ENCODE data around the gene GPR150.
"Not testable (repeated sequence)": the region's sequence is repeated elsewhere in the genome, so short reads cannot be mapped to it uniquely, and the experiment has no call there.

GPR150 gene

DNA sequence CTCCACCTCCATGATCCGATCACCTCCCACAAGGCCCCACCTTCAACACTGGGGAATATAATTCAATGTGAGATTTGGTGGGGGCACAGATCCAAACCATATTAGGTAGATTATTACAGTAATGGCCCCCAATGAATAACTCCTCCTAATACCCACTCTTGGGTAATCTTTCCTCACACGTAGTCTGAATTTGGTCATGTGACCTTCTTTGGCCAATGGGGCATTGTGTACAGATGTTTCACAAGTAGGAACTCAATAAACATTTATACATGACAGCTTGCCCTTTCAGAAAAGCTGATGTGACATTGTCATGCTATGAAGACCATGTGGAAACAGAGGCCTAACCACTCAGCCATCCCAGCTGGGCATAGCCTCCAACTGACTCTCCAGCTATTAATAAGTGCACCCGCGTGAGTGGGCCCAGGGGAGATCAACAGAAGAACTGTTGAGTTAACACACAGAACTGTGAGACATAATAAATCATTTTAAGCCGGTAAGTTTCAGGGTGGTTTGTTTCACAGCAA is 10.6 kb downstream of the GPR150 start:
- TF ChIP-seq, protein P1, sequence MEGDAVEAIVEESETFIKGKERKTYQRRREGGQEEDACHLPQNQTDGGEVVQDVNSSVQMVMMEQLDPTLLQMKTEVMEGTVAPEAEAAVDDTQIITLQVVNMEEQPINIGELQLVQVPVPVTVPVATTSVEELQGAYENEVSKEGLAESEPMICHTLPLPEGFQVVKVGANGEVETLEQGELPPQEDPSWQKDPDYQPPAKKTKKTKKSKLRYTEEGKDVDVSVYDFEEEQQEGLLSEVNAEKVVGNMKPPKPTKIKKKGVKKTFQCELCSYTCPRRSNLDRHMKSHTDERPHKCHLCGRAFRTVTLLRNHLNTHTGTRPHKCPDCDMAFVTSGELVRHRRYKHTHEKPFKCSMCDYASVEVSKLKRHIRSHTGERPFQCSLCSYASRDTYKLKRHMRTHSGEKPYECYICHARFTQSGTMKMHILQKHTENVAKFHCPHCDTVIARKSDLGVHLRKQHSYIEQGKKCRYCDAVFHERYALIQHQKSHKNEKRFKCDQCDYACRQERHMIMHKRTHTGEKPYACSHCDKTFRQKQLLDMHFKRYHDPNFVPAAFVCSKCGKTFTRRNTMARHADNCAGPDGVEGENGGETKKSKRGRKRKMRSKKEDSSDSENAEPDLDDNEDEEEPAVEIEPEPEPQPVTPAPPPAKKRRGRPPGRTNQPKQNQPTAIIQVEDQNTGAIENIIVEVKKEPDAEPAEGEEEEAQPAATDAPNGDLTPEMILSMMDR (IDR thresholded peaks at IDR 0.05; ENCODE audit: low read depth, low read length) = no peak

GRCh38 chr5:95631255-95631958 is 11.5 kb downstream of the GPR150 start:
- H3K4me3 ChIP-seq (ENCODE audit: low read depth, low read length) = no peak overlapping the region
- TF ChIP-seq, protein P1 (IDR thresholded peaks at IDR 0.05; ENCODE audit: low read depth, low read length) = no peak

More for the DNA sequence above, 10.6 kb downstream of the GPR150 start:
- no peak overlapping the region for H3K4me3 ChIP-seq (ENCODE audit: low read depth, low read length)

DNA sequence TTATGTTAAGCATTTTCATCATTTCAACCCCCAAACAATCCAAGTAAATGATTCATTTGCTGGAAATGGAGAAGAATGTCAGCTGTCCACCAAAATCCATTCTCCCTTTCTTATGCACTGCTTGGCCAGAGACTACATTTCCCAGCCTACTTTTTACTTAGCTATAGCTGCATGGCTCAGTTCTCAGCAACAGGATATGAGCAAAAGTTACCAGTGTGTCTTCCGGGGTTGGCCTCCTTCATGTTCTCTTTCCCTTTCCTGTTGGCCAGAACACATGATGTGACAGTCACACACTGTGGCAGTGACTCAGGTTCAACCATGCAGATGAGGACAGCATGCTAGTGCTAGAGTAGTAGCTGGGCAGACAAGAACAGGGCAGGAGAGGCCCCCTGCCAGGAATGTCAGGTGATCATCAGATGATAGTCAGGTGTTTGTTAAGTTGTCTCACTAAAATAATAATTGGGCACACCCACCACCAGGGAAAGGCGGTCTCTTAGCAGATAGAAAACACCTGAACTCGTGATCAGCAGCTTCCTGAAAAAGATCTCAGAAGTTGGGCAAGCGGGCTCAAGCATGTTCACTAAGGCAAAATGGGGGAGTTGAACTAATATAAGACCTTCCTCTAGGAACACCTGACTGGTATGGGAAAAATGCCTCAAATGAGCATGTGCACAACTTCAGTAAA is 12.2 kb downstream of the GPR150 start:
- TF ChIP-seq, protein P1 (IDR thresholded peaks at IDR 0.05; ENCODE audit: low read depth, low read length) = no peak
- no peak overlapping the region for H3K4me3 ChIP-seq (ENCODE audit: low read depth, low read length)

- not testable (repeated sequence) for H3K4me3 ChIP-seq (ENCODE audit: low read depth, low read length)
These were observed 13.1 kb downstream of the GPR150 start for GRCh38 chr5:95632942-95633341.

GRCh38 chr5:95633671-95634070 is 13.8 kb downstream of the GPR150 start:
- H3K4me3 ChIP-seq (ENCODE audit: low read depth, low read length) = no peak overlapping the region
- TF ChIP-seq, protein P1 (IDR thresholded peaks at IDR 0.05; ENCODE audit: low read depth, low read length) = no peak

- TF ChIP-seq, protein P1 (IDR thresholded peaks at IDR 0.05; ENCODE audit: low read depth, low read length) = no peak
These were observed 14.2 kb downstream of the GPR150 start for GRCh38 chr5:95634081-95634480.

GRCh38 chr5:95638632-95639031 is 18.7 kb downstream of the GPR150 start:
- TF ChIP-seq, protein P1 (IDR thresholded peaks at IDR 0.05; ENCODE audit: low read depth, low read length) = no peak
- H3K4me3 ChIP-seq (ENCODE audit: low read depth, low read length) = no peak overlapping the region

More at GRCh38 chr5:95634081-95634480, 14.2 kb downstream of the GPR150 start:
- H3K4me3 ChIP-seq (ENCODE audit: low read depth, low read length) = no peak overlapping the region
